Panc1 (cell line): ENCODE measurements around the gene KDM2B. TPM values are rescaled to one million over a fixed set of nuclear protein-coding genes. Genes with fewer than 3 reads are reported as not detected.

Experiments
- ATAC-seq: fragments of 200-7000 bp; cut with Tn5 transposase; 2 replicates; pipeline ENCODE4 v1.9.1; 2020; ENCODE audit warnings: mild to moderate bottlenecking, moderate library complexity
- BruUV-seq: library from RNA; stranded (reverse); fragments of 400-500 nt; replicated peaks from 2 replicates; lab custom pipeline; 2021; lab: Mats Ljungman, UMichigan
- CTCF ChIA-PET: fragments of 300-600 bp; sonication (Branson Sonifier 250); formaldehyde crosslinking; loops from one replicate; lab custom pipeline; 2022; ENCODE audit warnings: antibody characterized with exemption; lab: Charles Lee
- POLR2A ChIA-PET: fragments of 300-600 bp; sonication (Branson Sonifier 250); formaldehyde crosslinking; loops from one replicate; lab custom pipeline; 2022; ENCODE audit warnings: antibody characterized with exemption; lab: Charles Lee
- DNase-seq: peaks from one replicate; pipeline ENCODE4 v3.0.0-alpha.2; 2010; ENCODE audit warnings: low read depth, low spot score
- H3K27ac ChIP-seq: 2 replicates; pipeline ENCODE4 v1.5.1; 2011; ENCODE audit warnings: mild to moderate bottlenecking, low read length, inconsistent platforms
- H3K27me3 ChIP-seq: fragments of 200-500 bp; sonication (Bioruptor generic); 2 replicates; pipeline ENCODE4 v1.6.0; 2014; ENCODE audit warnings: low read length, inconsistent platforms; ENCODE audit not compliant: control insufficient read depth, insufficient read depth
- H3K36me3 ChIP-seq: fragments of 200-500 bp; sonication (Bioruptor generic); 2 replicates; pipeline ENCODE4 v1.5.1; 2014; ENCODE audit warnings: inconsistent platforms, mild to moderate bottlenecking, low read length, moderate library complexity; ENCODE audit not compliant: control insufficient read depth, insufficient read depth
- H3K4me1 ChIP-seq: 2 replicates; pipeline ENCODE4 v1.5.1; 2011; ENCODE audit warnings: inconsistent platforms, mild to moderate bottlenecking, low read length, moderate library complexity; ENCODE audit not compliant: control insufficient read depth, insufficient read depth
- H3K4me3 ChIP-seq, 2 experiments: 2 replicates each; pipeline ENCODE4 v1.5.1; 2011 to 2012; ENCODE audit warnings: low read depth in 2 of 2, low read length in 2 of 2, mild to moderate bottlenecking in 2 of 2, inconsistent platforms in 1 of 2, moderate library complexity in 1 of 2
- H3K9me3 ChIP-seq: fragments of 200-500 bp; sonication (Bioruptor generic); 2 replicates; pipeline ENCODE4 v1.5.1; 2014; ENCODE audit warnings: low read depth, mild to moderate bottlenecking, inconsistent platforms, low read length, moderate library complexity; ENCODE audit not compliant: control insufficient read depth, insufficient read depth
- POLR2AphosphoS5 ChIP-seq: IDR thresholded peaks from 2 replicates; pipeline ENCODE4 v1.6.1; 2012; ENCODE audit warnings: mild to moderate bottlenecking, low read depth, low read length, moderate library complexity
- SIN3A ChIP-seq: IDR thresholded peaks from 2 replicates; pipeline ENCODE4 v1.6.1; 2012; ENCODE audit warnings: low read depth, mild to moderate bottlenecking, low read length, moderate library complexity, borderline replicate concordance; ENCODE audit not compliant: insufficient read depth
- TCF7L2 ChIP-seq: IDR thresholded peaks from 2 replicates; pipeline ENCODE4 v1.6.1; 2011; ENCODE audit warnings: mild to moderate bottlenecking, low read depth, low read length, inconsistent platforms
- in situ Hi-C: cut with HindIII; loops from 2 replicates; pipeline ENCODE4 v1.10.0; 2016; ENCODE audit warnings: low sequenced_read_pairs, low pct_unique_long_range_greater_than_20kb
- intact Hi-C: fragments of 100-400 bp; cut with micrococcal nuclease; formaldehyde crosslinking; loops from one replicate; pipeline ENCODE4 v1.10.0; 2022; ENCODE audit not compliant: unreplicated experiment
- total RNA-seq: library from RNA; stranded (reverse); gene quantifications from one replicate; pipeline ENCODE4 v1.2.1, GENCODE V29; 2021; ENCODE audit not compliant: unreplicated experiment
- TF ChIP-seq, protein P1 (sequence below): fragments of 450-650 bp; IDR thresholded peaks from 2 replicates; pipeline ENCODE4 v1.5.1; 2017; ENCODE audit warnings: mild to moderate bottlenecking
- TF ChIP-seq, protein P2 (sequence below), 2 experiments: IDR thresholded peaks; 2 replicates each; pipeline ENCODE4 v1.6.1; 2011 to 2012; ENCODE audit warnings: low read depth in 2 of 2, control low read depth in 1 of 2, low read length in 1 of 2, mild to moderate bottlenecking in 1 of 2, moderate library complexity in 1 of 2; ENCODE audit not compliant: insufficient read depth in 1 of 2

The KDM2B gene
- total RNA-seq, 1 experiment from 2014 or later, result 27.5 TPM

DNA sequence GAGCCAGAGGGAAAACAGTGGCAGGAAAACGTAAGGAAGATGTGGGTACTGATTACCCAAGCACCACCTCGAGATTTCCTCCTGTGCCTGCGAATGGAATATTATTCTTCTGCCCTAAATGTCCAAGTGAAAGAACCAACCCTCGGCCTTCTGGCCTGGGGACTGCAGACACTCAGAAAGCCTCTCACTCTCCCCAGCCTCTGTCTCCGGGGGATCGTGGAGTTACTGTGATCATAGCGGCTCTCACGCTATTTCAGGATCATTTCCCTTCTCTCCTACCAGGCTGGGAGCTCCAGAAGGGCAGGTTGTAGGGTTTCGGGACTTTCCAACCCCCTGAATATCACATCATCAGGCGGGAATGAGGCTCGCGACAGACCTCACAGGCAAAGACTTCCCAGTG lies 68.9 kb downstream of the KDM2B start:
- intact Hi-C loops, result no loop called here
- CTCF ChIA-PET, result no interaction called here

DNA sequence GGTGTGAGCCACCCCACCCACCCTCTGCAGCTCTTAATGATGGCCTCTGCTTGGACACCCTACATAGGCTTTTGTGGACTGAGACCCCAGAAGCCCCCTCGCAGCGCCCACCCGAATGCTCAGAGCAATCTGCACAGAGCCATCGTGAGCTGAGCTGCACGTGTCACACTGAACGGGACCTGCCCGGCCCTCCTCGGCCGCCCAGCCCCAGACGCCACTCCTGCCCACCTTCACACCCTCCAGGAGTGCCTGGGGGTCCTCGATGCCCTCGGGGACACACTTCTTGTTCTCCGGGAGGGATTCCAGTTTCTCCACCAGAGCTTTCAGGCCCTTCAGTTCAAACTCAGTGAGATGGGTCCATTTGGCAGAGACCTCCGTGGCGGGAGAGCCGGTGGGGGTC lies 71.5 kb downstream of the KDM2B start:
- no TSS peak for BruUV-seq
- TF ChIP-seq POLR2AphosphoS5, result no peak
- TF ChIP-seq, protein P1, sequence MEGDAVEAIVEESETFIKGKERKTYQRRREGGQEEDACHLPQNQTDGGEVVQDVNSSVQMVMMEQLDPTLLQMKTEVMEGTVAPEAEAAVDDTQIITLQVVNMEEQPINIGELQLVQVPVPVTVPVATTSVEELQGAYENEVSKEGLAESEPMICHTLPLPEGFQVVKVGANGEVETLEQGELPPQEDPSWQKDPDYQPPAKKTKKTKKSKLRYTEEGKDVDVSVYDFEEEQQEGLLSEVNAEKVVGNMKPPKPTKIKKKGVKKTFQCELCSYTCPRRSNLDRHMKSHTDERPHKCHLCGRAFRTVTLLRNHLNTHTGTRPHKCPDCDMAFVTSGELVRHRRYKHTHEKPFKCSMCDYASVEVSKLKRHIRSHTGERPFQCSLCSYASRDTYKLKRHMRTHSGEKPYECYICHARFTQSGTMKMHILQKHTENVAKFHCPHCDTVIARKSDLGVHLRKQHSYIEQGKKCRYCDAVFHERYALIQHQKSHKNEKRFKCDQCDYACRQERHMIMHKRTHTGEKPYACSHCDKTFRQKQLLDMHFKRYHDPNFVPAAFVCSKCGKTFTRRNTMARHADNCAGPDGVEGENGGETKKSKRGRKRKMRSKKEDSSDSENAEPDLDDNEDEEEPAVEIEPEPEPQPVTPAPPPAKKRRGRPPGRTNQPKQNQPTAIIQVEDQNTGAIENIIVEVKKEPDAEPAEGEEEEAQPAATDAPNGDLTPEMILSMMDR, result no peak
- no peak for TF ChIP-seq SIN3A
- TF ChIP-seq, protein P2, sequence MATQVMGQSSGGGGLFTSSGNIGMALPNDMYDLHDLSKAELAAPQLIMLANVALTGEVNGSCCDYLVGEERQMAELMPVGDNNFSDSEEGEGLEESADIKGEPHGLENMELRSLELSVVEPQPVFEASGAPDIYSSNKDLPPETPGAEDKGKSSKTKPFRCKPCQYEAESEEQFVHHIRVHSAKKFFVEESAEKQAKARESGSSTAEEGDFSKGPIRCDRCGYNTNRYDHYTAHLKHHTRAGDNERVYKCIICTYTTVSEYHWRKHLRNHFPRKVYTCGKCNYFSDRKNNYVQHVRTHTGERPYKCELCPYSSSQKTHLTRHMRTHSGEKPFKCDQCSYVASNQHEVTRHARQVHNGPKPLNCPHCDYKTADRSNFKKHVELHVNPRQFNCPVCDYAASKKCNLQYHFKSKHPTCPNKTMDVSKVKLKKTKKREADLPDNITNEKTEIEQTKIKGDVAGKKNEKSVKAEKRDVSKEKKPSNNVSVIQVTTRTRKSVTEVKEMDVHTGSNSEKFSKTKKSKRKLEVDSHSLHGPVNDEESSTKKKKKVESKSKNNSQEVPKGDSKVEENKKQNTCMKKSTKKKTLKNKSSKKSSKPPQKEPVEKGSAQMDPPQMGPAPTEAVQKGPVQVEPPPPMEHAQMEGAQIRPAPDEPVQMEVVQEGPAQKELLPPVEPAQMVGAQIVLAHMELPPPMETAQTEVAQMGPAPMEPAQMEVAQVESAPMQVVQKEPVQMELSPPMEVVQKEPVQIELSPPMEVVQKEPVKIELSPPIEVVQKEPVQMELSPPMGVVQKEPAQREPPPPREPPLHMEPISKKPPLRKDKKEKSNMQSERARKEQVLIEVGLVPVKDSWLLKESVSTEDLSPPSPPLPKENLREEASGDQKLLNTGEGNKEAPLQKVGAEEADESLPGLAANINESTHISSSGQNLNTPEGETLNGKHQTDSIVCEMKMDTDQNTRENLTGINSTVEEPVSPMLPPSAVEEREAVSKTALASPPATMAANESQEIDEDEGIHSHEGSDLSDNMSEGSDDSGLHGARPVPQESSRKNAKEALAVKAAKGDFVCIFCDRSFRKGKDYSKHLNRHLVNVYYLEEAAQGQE (IDR thresholded peaks at IDR 0.05; ENCODE audit: insufficient read depth in 1 of 2, low read depth in 2 of 2, low read length in 1 of 2), result no peak
- no peak overlapping the region for H3K4me3 ChIP-seq
- H3K36me3 ChIP-seq, result no peaks in the 10 kb centered on the region
- intact Hi-C loops (no loop called here), in situ Hi-C loops (no loop called here)
- H3K4me1 ChIP-seq, result no peaks in the 10 kb centered on the region
- no peaks in the 10 kb centered on the region for H3K27me3 ChIP-seq
- ChIA-PET CTCF (interaction anchor here (0.6 kb wide), 2 partner anchors 20 to 170 kb away, joined by 4 read pairs; no protein-coding TSS in a partner anchor), POLR2A (no interaction called here)
- H3K9me3 ChIP-seq, result no peaks in the 10 kb centered on the region
- DNase-seq (no peak), ATAC-seq (no peak)
- H3K27ac ChIP-seq, result no peak overlapping the region

More for the DNA sequence above, 68.9 kb downstream of the KDM2B start:
- H3K27me3 ChIP-seq, result no peaks in the 10 kb centered on the region
- H3K4me3 ChIP-seq, result no peak overlapping the region
- ATAC-seq, result no peak
- no peak for TF ChIP-seq TCF7L2
- TF ChIP-seq POLR2AphosphoS5, result no peak
- TF ChIP-seq, protein P2 (IDR thresholded peaks at IDR 0.05; ENCODE audit: insufficient read depth in 1 of 2, low read depth in 2 of 2, low read length in 1 of 2), result no peak
- TF ChIP-seq, protein P1, result no peak
- no peak for TF ChIP-seq SIN3A
- no peak for DNase-seq
- no peak overlapping the region for H3K27ac ChIP-seq
- in situ Hi-C loops, result no loop called here
- no peaks in the 10 kb centered on the region for H3K4me1 ChIP-seq
- BruUV-seq, result no TSS peak
- no peaks in the 10 kb centered on the region for H3K36me3 ChIP-seq
- no peaks in the 10 kb centered on the region for H3K9me3 ChIP-seq
- POLR2A ChIA-PET, result no interaction called here
